DOHH2 (cell line): ENCODE results near the gene CCDC28A.

ENCODE experiments used
- H3F3A ChIP-seq: fragments of 200-600 bp; sonication (generic), shearing (Covaris generic); 2 replicates; pipeline ENCODE4 v1.6.0; 2016; ENCODE audit warnings: antibody characterized with exemption, mild to moderate bottlenecking; ENCODE audit not compliant: control insufficient read depth, insufficient read depth
- H3K27ac ChIP-seq: fragments of 200-600 bp; sonication (generic); 2 replicates; pipeline ENCODE4 v1.5.1; 2014; ENCODE audit warnings: low read depth, mild to moderate bottlenecking, low read length, moderate library complexity
- H3K27me3 ChIP-seq: fragments of 200-600 bp; sonication (generic); 2 replicates; pipeline ENCODE4 v1.6.1; 2014; ENCODE audit warnings: mild to moderate bottlenecking, low read length, mixed read lengths; ENCODE audit not compliant: control insufficient read depth
- H3K36me3 ChIP-seq: fragments of 200-600 bp; sonication (generic); 2 replicates; pipeline ENCODE4 v1.6.1; 2014; ENCODE audit warnings: mild to moderate bottlenecking, low read length, moderate library complexity, mixed read lengths; ENCODE audit not compliant: control insufficient read depth
- H3K4me1 ChIP-seq: fragments of 200-600 bp; sonication (generic); 2 replicates; pipeline ENCODE4 v1.6.1; 2014; ENCODE audit warnings: mild to moderate bottlenecking, low read length, mixed read lengths; ENCODE audit not compliant: control insufficient read depth
- H3K4me2 ChIP-seq: fragments of 200-600 bp; sonication (generic); 2 replicates; pipeline ENCODE4 v1.6.0; 2014; ENCODE audit warnings: mild to moderate bottlenecking, low read length, moderate library complexity
- H3K4me3 ChIP-seq: fragments of 200-600 bp; sonication (generic); 2 replicates; pipeline ENCODE4 v1.5.1; 2014; ENCODE audit warnings: mild to moderate bottlenecking, low read length, mixed read lengths
- H3K79me2 ChIP-seq: fragments of 200-600 bp; sonication (generic); 2 replicates; pipeline ENCODE4 v1.6.1; 2014; ENCODE audit warnings: mild to moderate bottlenecking, low read length, mixed read lengths; ENCODE audit not compliant: control insufficient read depth
- H3K9me2 ChIP-seq: fragments of 200-600 bp; sonication (generic); replicated peaks from 2 replicates; pipeline ENCODE4 v1.6.1; 2014; ENCODE audit warnings: mild to moderate bottlenecking, low read length, mixed read lengths; ENCODE audit not compliant: control insufficient read depth
- H3K9me3 ChIP-seq: fragments of 200-600 bp; sonication (generic); 2 replicates; pipeline ENCODE4 v1.6.1; 2014; ENCODE audit warnings: antibody characterized with exemption, low read length, mixed read lengths; ENCODE audit not compliant: control insufficient read depth, insufficient read depth
- H4K20me1 ChIP-seq: fragments of 200-600 bp; sonication (generic); 2 replicates; pipeline ENCODE4 v1.6.0; 2014; ENCODE audit warnings: low read depth, mild to moderate bottlenecking, antibody characterized with exemption, low read length, moderate library complexity; ENCODE audit not compliant: control insufficient read depth, insufficient read depth
- CTCF ChIP-seq: fragments of 200-600 bp; sonication (generic); IDR thresholded peaks from one replicate; pipeline ENCODE4 v1.5.1; 2014; ENCODE audit warnings: antibody characterized with exemption, mild to moderate bottlenecking, low read depth, low read length; ENCODE audit not compliant: poor library complexity, severe bottlenecking
- EZH2phosphoT487 ChIP-seq: fragments of 200-600 bp; sonication (generic); IDR thresholded peaks from 2 replicates; pipeline ENCODE4 v1.6.1; 2017; ENCODE audit warnings: borderline replicate concordance, mild to moderate bottlenecking, antibody characterized with exemption, low read length, moderate library complexity, mixed read lengths

CCDC28A gene

GRCh38 chr6:138795809-138796603 is 22.4 kb downstream of the CCDC28A start, which contains the start of gene ECT2L:
ECT2L (plus strand) TSS chr6:138796087; CDS start chr6:138813275, 17,188 bp downstream.
- H3F3A ChIP-seq, result no peaks in the 10 kb centered on the region
- no peaks in the 10 kb centered on the region for H4K20me1 ChIP-seq
- H3K36me3 ChIP-seq, result no peaks in the 10 kb centered on the region
- no peak within 1 kb of the TSS for H3K27ac ChIP-seq
- no peak within 1 kb of the TSS for H3K4me3 ChIP-seq
- H3K79me2 ChIP-seq, result no peaks in the 10 kb centered on the region
- no peak within 1 kb of the TSS for H3K4me2 ChIP-seq
- no peaks in the 10 kb centered on the region for H3K9me2 ChIP-seq
- H3K27me3 ChIP-seq, result no peaks in the 10 kb centered on the region
- TF ChIP-seq CTCF (no peak), EZH2phosphoT487 (no peak)
- no peaks in the 10 kb centered on the region for H3K9me3 ChIP-seq
- no peaks in the 10 kb centered on the region for H3K4me1 ChIP-seq

GRCh38 chr6:138796771-138797170 is 23.2 kb downstream of the CCDC28A start:
- Histone ChIP-seq H3F3A (no peaks in the 10 kb centered on the region), H4K20me1 (no peaks in the 10 kb centered on the region), H3K27me3 (no peaks in the 10 kb centered on the region), H3K9me3 (no peaks in the 10 kb centered on the region), H3K79me2 (no peaks in the 10 kb centered on the region), H3K36me3 (no peaks in the 10 kb centered on the region), H3K9me2 (no peaks in the 10 kb centered on the region), H3K4me3 (no peak overlapping the region), H3K4me2 (no peak overlapping the region), H3K4me1 (no peaks in the 10 kb centered on the region), H3K27ac (no peak overlapping the region)
- TF ChIP-seq EZH2phosphoT487 (no peak), CTCF (no peak)

GRCh38 chr6:138797806-138798446 is 24.4 kb downstream of the CCDC28A start:
- H3K9me2 ChIP-seq, result no peaks in the 10 kb centered on the region
- H3K4me2 ChIP-seq, result no peak overlapping the region

More at GRCh38 chr6:138797806-138798446, 24.4 kb downstream of the CCDC28A start:
- Histone ChIP-seq H3K79me2 (no peaks in the 10 kb centered on the region), H3K9me3 (no peaks in the 10 kb centered on the region), H3K36me3 (no peaks in the 10 kb centered on the region), H3F3A (no peaks in the 10 kb centered on the region), H4K20me1 (no peaks in the 10 kb centered on the region), H3K27me3 (no peaks in the 10 kb centered on the region), H3K4me3 (no peak overlapping the region), H3K27ac (no peak overlapping the region), H3K4me1 (no peaks in the 10 kb centered on the region)
- TF ChIP-seq CTCF (no peak), EZH2phosphoT487 (no peak)
